NCI-H1417 (cell line): ENCODE measurements around the gene URI1.

Experiments used
- DNase-seq, 3 experiments: peaks; one replicate each; lab custom pipeline; 2025; lab: John Stamatoyannopoulos, UW

URI1 gene

DNA sequence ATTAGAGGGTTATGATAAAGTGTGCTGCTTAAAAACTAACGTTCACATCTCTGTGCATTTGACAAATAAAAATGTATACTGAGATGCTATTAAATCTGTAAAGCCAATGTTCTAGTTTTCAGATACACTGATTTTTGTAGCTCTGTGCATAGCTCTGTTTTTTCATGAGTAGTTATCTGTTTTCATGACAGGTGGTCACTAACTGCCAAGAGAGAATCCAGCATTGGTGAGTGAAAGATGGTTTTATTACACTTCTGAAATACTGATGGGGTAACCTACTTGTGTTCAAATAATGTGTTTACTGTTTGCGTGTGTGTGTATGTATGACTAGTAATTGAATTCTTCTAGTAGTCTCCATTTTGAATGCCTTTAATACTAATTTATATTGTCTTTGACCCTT is 29.0 kb downstream of the URI1 start:
- DNase-seq = no peak

DNA sequence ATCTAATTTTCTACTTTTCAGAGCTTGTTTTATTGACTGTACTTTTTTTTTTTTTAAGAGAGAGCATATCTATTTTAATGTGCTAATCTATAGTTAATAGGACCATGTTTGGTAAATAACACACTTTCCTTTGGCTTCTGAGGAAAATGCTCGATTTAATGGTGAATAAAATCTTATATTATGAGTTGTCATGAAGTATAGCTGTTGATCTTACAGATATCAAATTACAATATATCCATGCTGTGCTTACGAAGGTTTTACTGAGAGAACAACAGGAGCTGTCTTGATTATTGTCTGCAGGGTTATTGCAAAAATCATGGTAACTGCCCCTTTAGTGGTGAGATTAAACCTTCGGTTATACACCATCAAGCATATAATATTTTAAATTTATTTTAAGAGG is 29.6 kb downstream of the URI1 start:
- DNase-seq = no peak

GRCh38 chr19:29974701-29975100 is 32.7 kb downstream of the URI1 start:
- DNase-seq = no peak

DNA sequence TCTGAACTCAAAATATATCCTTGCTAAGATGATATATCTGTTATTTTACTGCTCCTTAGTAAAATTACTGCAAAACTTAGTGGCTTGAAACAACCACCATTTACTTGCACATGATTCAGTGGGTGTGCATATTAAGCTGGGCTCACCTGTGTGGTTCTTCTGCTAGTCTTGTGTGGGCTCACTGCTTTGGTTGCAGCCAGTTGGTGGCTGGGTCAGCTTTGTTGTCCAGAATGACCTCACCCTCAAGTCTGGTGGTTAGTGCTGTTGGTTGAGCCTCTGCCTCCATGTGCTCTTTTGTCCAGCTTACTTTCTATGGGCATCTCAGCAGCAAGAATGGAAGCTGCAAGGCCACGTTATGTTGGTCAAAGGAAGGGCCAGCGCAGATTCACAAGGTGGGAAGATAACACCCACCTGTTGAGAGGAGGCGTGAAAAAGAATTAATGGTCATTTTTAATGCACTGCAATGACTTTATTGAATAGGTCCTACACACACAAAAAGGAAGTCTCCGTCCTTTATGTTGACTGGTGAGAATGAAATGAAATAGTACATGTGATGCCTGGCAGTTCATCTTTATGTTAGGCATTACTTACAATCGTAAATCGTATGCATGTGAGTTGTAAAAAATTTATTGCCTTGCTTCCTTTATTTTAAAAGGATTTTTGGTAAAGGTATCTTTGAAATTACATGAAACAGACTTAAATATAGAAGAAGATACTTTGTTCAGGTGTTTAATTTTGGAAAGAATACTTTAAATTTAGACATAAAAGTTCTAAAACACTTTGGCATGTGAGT is 34.3 kb downstream of the URI1 start:
- no peak for DNase-seq

GRCh38 chr19:29978080-29978479 is 36.0 kb downstream of the URI1 start:
- no peak for DNase-seq

DNA sequence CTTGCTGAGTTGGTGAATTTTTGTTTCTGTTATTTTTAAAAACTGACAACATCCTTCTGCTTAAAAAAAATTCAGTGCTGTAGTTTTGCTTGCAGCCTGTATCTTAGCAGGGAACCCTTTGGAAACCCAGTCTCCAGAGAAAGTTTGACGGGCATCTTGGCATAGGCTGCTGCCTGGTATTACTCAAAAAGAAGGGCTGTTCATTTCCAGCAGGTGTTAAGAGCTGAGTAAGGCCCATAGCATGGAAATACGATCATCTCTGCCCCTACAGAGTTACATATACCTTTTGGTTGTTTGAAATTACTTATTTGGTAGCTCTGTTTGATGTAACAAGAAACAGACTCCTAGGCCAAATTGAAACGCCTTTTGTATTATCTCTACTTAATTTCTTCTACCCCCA is 41.5 kb downstream of the URI1 start:
- DNase-seq = no peak

DNA sequence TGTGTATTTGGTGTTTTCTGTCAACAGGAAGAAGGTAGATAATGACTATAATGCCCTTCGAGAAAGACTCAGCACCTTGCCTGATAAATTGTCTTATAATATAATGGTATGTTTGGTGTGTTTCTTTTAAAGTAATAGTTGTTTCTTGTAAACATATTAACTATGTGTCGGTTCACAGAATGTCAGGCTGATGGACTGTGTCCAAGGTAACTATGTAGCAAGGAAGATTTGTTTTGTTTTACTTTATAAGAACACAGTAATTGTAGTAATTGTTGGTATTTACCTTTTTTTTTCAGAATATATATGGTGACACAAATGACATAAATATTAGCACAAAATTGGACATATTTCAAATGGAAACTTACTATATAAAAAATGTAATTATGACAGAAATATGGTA is 43.2 kb downstream of the URI1 start:
- no peak for DNase-seq

GRCh38 chr19:29988351-29988750 is 46.3 kb downstream of the URI1 start:
- no peak for DNase-seq

GRCh38 chr19:29992233-29992867 is 50.3 kb downstream of the URI1 start:
- DNase-seq = no peak

- no peak for DNase-seq
Measured at GRCh38 chr19:29999490-29999889, 57.5 kb downstream of the URI1 start.

- no peak for DNase-seq
Measured at GRCh38 chr19:30000862-30001261, 58.8 kb downstream of the URI1 start.

- DNase-seq = no peak
Measured at GRCh38 chr19:30001301-30001700, 59.3 kb downstream of the URI1 start.

- DNase-seq = no peak
Measured at GRCh38 chr19:30001791-30002190, 59.8 kb downstream of the URI1 start.

- peak in 2 of 3 experiments; percentile 26 to 73 for DNase-seq
Measured at GRCh38 chr19:30003866-30004265, 61.8 kb downstream of the URI1 start.

- peak in 1 of 3 experiments; percentile 58 for DNase-seq
Measured at GRCh38 chr19:30004403-30004802, 62.4 kb downstream of the URI1 start.

- DNase-seq = no peak
Measured at GRCh38 chr19:30006207-30006606, 64.2 kb downstream of the URI1 start.

DNA sequence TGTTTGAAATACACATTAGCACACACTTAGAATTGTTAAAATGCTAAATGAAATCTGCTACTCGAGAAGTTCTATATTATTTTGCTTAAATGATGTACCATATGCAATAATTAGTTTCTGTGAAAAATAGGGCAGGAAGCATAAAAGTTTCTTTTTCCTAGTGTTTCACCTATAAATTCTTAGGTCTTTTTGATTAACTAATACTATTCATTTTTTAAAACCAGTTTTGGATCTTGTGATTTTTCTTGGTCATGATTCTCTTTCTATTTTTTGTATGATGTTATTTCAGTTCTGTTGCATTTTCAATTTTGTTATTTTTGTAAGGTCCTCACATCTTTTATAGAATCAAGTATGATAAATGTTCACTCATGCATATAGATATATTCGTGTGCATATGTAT is 66.1 kb downstream of the URI1 start:
- no peak for DNase-seq

DNA sequence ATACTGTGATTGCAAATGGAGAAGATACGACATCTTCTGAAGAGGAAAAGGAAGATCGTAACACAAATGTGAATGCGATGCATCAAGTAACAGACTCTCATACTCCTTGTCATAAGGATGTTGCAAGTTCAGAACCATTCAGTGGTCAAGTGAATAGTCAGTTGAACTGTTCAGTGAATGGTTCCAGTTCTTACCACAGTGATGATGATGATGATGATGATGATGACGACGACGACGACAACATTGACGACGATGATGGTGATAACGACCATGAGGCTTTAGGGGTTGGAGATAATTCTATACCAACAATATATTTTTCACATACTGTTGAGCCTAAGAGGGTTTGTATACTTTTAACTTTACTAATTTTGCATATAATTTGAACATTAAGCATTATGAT is 67.0 kb downstream of the URI1 start:
- DNase-seq = no peak

- DNase-seq = no peak
Measured at GRCh38 chr19:30011051-30011578, 69.1 kb downstream of the URI1 start.

- DNase-seq = no peak
Measured at GRCh38 chr19:30014770-30015169, 72.7 kb downstream of the URI1 start.

GRCh38 chr19:30017172-30017571 is 75.1 kb downstream of the URI1 start:
- DNase-seq = no peak

DNA sequence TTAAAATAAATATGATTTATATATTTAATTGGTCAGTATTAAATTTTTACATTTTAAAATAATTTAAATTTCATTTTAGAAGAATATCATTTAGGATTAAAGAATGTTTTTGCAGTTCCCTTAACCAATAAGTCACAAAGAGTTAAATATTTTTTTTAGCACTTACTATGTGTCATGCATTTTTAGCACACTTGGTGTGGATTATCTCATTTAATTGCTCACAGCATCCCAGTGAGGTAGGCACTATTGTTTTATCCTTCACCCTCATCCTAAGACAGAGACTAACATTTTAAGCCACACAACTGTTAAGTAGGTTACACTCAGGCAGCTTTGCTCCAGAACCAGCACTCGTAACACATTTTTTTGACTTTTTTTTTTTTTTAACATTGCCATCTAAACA is 78.2 kb downstream of the URI1 start:
- DNase-seq = no peak

- no peak for DNase-seq
Measured at GRCh38 chr19:30022659-30023058, 80.6 kb downstream of the URI1 start.

- DNase-seq = no peak
Measured at GRCh38 chr19:30023330-30023729, 81.3 kb downstream of the URI1 start.
